NCI-H2029 (cell line): ENCODE measurements around the gene NPSR1.
A peak's percentile ranks its signal among the peaks of the same experiment; 100 is the strongest.

ENCODE experiments used
- DNase-seq: peaks from one replicate; lab custom pipeline; 2025; lab: John Stamatoyannopoulos, UW

The NPSR1 gene

GRCh38 chr7:34720289-34720688 is 62.3 kb downstream of the NPSR1 start:
- DNase-seq = no peak

- DNase-seq = no peak
These were observed 65.3 kb downstream of the NPSR1 start for GRCh38 chr7:34723338-34723737.

GRCh38 chr7:34723866-34724490 is 66.0 kb downstream of the NPSR1 start:
- DNase-seq = no peak

- DNase-seq = no peak
These were observed 68.2 kb downstream of the NPSR1 start for GRCh38 chr7:34726221-34726620.

GRCh38 chr7:34727464-34727995 is 69.5 kb downstream of the NPSR1 start:
- peak; percentile 45 for DNase-seq

- no peak for DNase-seq
These were observed 70.1 kb downstream of the NPSR1 start for GRCh38 chr7:34728156-34728555.

GRCh38 chr7:34734771-34735170 is 76.8 kb downstream of the NPSR1 start:
- no peak for DNase-seq

GRCh38 chr7:34735526-34735925 is 77.5 kb downstream of the NPSR1 start:
- no peak for DNase-seq

- DNase-seq = no peak
These were observed 81.8 kb downstream of the NPSR1 start for GRCh38 chr7:34739651-34740300.

GRCh38 chr7:34740840-34741239 is 82.8 kb downstream of the NPSR1 start:
- no peak for DNase-seq

- no peak for DNase-seq
These were observed 89.3 kb downstream of the NPSR1 start for GRCh38 chr7:34747176-34747781.

- peak; percentile 95 for DNase-seq
These were observed 90.1 kb downstream of the NPSR1 start for GRCh38 chr7:34747867-34748727.

- no peak for DNase-seq
These were observed 90.7 kb downstream of the NPSR1 start for GRCh38 chr7:34748728-34749089.

- DNase-seq = no peak
These were observed 91.4 kb downstream of the NPSR1 start for GRCh38 chr7:34749446-34749845.

- DNase-seq = no peak
These were observed 92.2 kb downstream of the NPSR1 start for GRCh38 chr7:34750209-34750608.

- DNase-seq = no peak
These were observed 92.6 kb downstream of the NPSR1 start for GRCh38 chr7:34750636-34751035.

GRCh38 chr7:34751725-34752643 is 94.0 kb downstream of the NPSR1 start:
- no peak for DNase-seq

GRCh38 chr7:34752929-34753328 is 94.9 kb downstream of the NPSR1 start:
- DNase-seq = no peak

GRCh38 chr7:34755008-34755407 is 97.0 kb downstream of the NPSR1 start:
- DNase-seq = no peak

GRCh38 chr7:34756025-34756437 is 98.0 kb downstream of the NPSR1 start:
- no peak for DNase-seq

GRCh38 chr7:34756691-34757090 is 98.7 kb downstream of the NPSR1 start:
- no peak for DNase-seq
